Fibroblast of skin of right biceps (primary cell): ENCODE measurements around the gene CREB1.
"Not testable (repeated sequence)": the region's sequence is repeated elsewhere in the genome, so short reads cannot be mapped to it uniquely, and the experiment has no call there.

Source experiments
- DNase-seq: peaks from one replicate; pipeline ENCODE4 v3.0.0-alpha.2; 2013

The CREB1 gene

GRCh38 chr2:207621501-207622039 is 91.8 kb downstream of the CREB1 start:
- no peak for DNase-seq

DNA sequence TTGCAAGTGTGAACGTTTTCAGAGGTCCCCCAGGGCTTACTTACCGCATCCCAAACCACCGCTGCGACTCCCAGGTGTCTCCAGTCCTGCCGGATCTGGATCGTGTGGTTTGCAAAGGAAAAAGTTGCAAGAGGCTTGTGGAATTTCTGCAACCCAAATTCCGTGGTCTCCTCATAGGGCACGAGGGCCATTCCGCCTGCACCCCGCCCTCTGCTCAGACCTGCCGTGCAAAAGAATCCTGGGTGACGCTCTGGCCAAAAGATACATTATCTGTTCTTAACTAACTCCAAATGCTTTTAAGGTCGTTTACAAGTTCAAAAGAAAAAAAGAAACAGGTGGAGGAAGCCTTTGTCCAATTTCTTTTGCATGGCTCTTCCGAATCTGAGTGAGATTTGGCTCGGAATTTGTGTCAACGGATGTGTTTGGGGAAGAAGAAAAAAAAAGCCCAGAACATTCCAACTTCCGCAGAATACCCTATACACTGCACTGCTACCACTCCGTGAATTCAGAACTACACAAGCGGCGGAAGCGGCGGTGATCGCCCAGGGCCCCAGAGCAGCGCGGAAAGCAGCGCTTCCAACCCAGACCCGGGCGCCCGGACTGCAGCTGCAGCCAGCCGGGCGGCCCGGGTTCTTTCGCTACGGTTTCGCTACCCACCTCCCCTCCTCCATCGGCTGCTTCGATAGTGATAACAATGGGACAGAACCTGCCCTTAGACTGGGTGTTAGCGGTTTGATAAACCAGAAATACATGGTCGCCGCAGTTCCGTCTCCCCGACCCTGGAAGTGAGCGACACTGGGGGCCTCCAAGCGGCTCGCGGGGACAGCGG is 94.6 kb downstream of the CREB1 start:
- peak; percentile 72 for DNase-seq

GRCh38 chr2:207625014-207625907 is 95.5 kb downstream of the CREB1 start, which contains the start of gene METTL21A:
Gene METTL21A, minus strand, starts transcription at chr2:207625394. Its CDS starts 1,019 bp downstream, at chr2:207624375.
- DNase-seq = peak; percentile 85

- no peak for DNase-seq
Measured at GRCh38 chr2:207629553-207629952, 99.8 kb downstream of the CREB1 start.

GRCh38 chr2:207630491-207630890 is 100.7 kb downstream of the CREB1 start:
- no peak for DNase-seq

GRCh38 chr2:207632575-207633493 is 103.1 kb downstream of the CREB1 start:
- DNase-seq = peak; percentile 66

- DNase-seq = no peak
Measured at GRCh38 chr2:207633686-207634085, 103.9 kb downstream of the CREB1 start.

DNA sequence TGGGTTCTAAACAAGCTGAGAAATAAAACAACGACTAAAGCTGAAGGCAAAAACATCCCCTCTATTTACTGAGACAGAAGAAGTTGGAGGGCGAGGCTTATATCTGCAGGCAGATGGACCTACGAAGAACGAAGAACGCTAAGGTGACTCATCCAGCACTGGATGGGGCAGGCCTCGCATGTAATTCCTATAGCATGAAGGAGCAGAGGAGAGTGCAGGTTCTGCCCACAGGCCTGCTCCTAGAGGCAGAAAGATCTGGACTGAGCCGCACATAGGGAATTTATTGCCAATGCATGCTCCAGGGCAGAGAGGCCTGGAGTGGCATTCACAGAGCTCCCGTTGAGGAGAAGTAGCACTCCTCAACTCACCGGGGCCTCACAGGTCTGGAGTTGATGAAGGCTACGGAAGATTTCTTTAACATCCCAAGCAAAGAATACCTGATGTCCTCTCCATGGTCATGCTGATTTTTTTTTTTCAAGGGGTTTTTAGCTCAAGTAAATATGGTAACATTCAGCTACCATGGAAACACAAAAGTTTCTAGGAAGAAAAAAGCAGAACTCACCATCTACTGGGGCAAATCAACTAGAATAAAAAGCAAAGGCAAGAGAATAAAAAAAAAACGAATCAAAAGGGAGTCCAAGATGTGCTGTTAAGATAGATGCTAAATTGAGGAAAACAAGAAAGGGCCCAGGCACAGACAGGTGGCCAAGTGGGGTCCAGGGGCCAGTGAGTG is 105.9 kb downstream of the CREB1 start:
- DNase-seq = peak; percentile 30

GRCh38 chr2:207639288-207639687 is 109.5 kb downstream of the CREB1 start:
- not testable (repeated sequence) for DNase-seq

DNA sequence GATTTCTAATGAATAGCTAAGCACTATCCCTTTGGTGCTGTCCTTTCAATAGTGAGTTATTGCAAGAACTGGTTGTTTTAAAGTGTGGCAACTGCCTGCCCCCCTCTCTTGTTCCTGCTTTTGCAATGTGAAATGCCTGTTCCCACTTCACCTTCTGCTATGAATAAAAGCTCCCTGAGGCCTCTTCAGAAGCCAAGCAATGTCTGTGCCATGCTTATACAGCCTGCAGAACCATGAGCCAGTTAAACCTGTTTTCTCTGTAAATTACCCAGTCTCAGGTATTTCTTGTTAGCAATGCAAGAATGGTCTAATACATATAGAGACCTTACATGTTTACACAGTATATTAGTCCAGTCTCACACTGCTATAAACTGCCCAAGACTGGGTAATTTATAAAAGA is 110.4 kb downstream of the CREB1 start:
- no peak for DNase-seq

GRCh38 chr2:207640661-207641060 is 110.9 kb downstream of the CREB1 start:
- no peak for DNase-seq

DNA sequence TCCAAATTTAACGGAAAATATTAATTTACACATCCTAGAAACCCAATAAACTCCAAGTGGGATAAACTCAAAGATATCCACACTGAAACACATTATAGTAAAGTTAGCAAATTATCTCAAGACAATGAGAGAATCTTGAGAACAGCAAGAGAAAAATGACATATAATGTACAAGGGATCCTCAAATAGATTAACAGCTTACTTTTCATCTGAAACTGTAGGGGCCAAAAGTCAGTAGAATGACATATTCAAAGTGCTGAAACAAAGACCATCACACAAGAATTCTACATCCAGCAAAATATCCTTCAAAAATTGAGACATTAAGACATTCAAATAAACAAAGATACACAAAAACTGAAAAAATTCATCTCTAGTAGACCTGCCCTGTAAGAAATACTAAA is 114.1 kb downstream of the CREB1 start:
- no peak for DNase-seq

GRCh38 chr2:207646582-207646981 is 116.8 kb downstream of the CREB1 start:
- not testable (repeated sequence) for DNase-seq
